Smooth muscle cell (in vitro differentiated cells): Measurements from ENCODE around the gene SRF. TPM values are rescaled to one million over a fixed set of nuclear protein-coding genes. Genes with fewer than 3 reads are reported as not detected.

Experiments
- DNase-seq: peaks from one replicate; lab custom pipeline; 2025; ENCODE audit not compliant: unreplicated experiment; lab: John Stamatoyannopoulos, UW
- H2AFZ ChIP-seq: fragments of 200-600 bp; sonication (generic); 2 replicates; pipeline ENCODE4 v1.6.0; 2016; ENCODE audit warnings: antibody characterized with exemption, low read depth, mild to moderate bottlenecking
- H3F3A ChIP-seq: fragments of 200-600 bp; sonication (generic); 2 replicates; pipeline ENCODE4 v1.6.0; 2017; ENCODE audit warnings: antibody characterized with exemption, low read depth
- H3K27ac ChIP-seq: fragments of 200-600 bp; sonication (generic); 2 replicates; pipeline ENCODE4 v1.5.1; 2016; ENCODE audit warnings: low read depth, mild to moderate bottlenecking
- H3K27me3 ChIP-seq: fragments of 200-600 bp; sonication (generic); 2 replicates; pipeline ENCODE4 v1.6.1; 2016; ENCODE audit warnings: low read depth, mild to moderate bottlenecking
- H3K36me3 ChIP-seq: fragments of 200-600 bp; sonication (generic); 2 replicates; pipeline ENCODE4 v1.5.1; 2016; ENCODE audit warnings: low read depth
- H3K4me1 ChIP-seq: fragments of 200-600 bp; sonication (generic); 2 replicates; pipeline ENCODE4 v1.5.1; 2016; ENCODE audit warnings: low read depth
- H3K4me2 ChIP-seq: fragments of 200-600 bp; sonication (generic); 2 replicates; pipeline ENCODE4 v1.6.0; 2016; ENCODE audit warnings: mild to moderate bottlenecking
- H3K4me3 ChIP-seq: fragments of 200-600 bp; sonication (generic); 2 replicates; pipeline ENCODE4 v1.5.1; 2016; ENCODE audit warnings: mild to moderate bottlenecking
- H3K79me2 ChIP-seq: fragments of 200-600 bp; sonication (generic); 2 replicates; pipeline ENCODE4 v1.6.0; 2016; ENCODE audit warnings: low read depth, mild to moderate bottlenecking
- H3K9ac ChIP-seq: fragments of 200-600 bp; sonication (generic); 2 replicates; pipeline ENCODE4 v1.6.0; 2016; ENCODE audit warnings: low read depth
- H3K9me3 ChIP-seq: fragments of 200-600 bp; sonication (generic); replicated peaks from 2 replicates; pipeline ENCODE4 v1.5.1; 2016; ENCODE audit warnings: low read depth
- H4K20me1 ChIP-seq: fragments of 200-600 bp; sonication (generic); 2 replicates; pipeline ENCODE4 v1.6.0; 2016; ENCODE audit warnings: low read depth
- whole genome bisulfite sequencing: methylation state at CpG from one replicate; pipeline ENCODE4 v1.1.7; 2016; ENCODE audit warnings: low lambda C conversion rate; 5-methylcytosine and 5-hydroxymethylcytosine counted together
- polyA plus RNA-seq: library from polyadenylated mRNA; unstranded; fragments of >200 nt; fragmentation: Nextera tagmentation; extraction: Ambion mirVana; gene quantifications from 2 replicates; pipeline ENCODE4 v1.2.1, GENCODE V29; 2016
- total RNA-seq: library from RNA; depleted of rRNA; stranded (reverse); fragments of >200 nt; gene quantifications from 2 replicates; pipeline ENCODE4 v1.2.3, GENCODE V29; 2014
- TF ChIP-seq, protein P1 (sequence below): fragments of 200-600 bp; sonication (generic); IDR thresholded peaks from 2 replicates; pipeline ENCODE4 v1.5.1; 2017; ENCODE audit warnings: borderline replicate concordance, mild to moderate bottlenecking, antibody characterized with exemption; ENCODE audit not compliant: insufficient read depth, poor library complexity, severe bottlenecking

SRF gene
- total and polyA plus RNA-seq, 2 experiments from 2014 or later = 6.8 to 22.9 TPM

DNA sequence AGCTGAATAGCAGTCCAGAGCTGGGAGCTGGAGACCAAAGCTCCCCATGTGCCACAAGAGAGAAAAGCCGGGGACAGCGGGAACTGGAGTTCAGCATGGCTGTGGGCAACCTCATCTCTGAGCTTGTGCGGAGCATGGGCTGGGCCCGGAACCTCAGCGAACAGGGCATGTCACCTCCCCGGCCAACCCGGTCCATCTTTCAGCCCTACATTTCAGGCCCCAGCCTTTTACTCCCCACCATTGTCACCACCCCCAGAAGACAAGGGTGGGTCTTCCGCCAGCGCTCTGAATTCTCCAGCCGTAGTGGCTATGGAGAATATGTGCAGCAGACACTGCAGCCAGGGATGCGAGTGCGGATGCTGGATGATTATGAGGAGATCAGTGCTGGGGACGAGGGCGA lies 14.9 kb downstream of the SRF start:
- Histone ChIP-seq H3K4me3 (no peak overlapping the region), H3K4me2 (no peak overlapping the region), H2AFZ (no peak overlapping the region), H3K27ac (no peak overlapping the region), H4K20me1 (no peaks in the 10 kb centered on the region), H3F3A (peaks cover 2% of the 10 kb centered on the region), H3K27me3 (no peaks in the 10 kb centered on the region), H3K9ac (no peak overlapping the region), H3K4me1 (peaks cover 6% of the 10 kb centered on the region), H3K9me3 (no peaks in the 10 kb centered on the region), H3K36me3 (no peaks in the 10 kb centered on the region), H3K79me2 (no peaks in the 10 kb centered on the region)
- TF ChIP-seq, protein P1, sequence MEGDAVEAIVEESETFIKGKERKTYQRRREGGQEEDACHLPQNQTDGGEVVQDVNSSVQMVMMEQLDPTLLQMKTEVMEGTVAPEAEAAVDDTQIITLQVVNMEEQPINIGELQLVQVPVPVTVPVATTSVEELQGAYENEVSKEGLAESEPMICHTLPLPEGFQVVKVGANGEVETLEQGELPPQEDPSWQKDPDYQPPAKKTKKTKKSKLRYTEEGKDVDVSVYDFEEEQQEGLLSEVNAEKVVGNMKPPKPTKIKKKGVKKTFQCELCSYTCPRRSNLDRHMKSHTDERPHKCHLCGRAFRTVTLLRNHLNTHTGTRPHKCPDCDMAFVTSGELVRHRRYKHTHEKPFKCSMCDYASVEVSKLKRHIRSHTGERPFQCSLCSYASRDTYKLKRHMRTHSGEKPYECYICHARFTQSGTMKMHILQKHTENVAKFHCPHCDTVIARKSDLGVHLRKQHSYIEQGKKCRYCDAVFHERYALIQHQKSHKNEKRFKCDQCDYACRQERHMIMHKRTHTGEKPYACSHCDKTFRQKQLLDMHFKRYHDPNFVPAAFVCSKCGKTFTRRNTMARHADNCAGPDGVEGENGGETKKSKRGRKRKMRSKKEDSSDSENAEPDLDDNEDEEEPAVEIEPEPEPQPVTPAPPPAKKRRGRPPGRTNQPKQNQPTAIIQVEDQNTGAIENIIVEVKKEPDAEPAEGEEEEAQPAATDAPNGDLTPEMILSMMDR = no peak
- DNase-seq = no peak
- WGBS = 96% methylated on average over 14 of the region's 14 CpGs

DNA sequence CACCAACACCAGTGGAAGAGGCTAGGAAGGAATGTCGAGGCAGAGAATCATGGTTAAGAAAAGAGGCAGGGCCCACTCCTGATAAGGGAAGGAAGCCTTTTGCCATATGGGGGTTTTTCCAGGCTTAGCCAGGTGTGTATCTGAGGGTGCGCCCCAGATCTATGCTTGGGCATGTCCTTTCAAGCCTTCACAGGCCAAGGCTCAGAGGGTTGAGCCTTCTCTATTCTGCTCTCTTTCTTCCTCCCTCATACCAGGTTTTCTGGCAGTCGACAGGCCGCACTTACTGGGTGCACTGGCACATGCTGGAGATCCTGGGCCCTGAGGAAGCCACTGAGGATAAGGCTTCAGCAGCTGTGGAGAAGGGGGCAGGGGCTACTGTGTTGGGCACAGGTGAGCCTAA lies 15.6 kb downstream of the SRF start:
- H3K27me3 ChIP-seq = no peaks in the 10 kb centered on the region
- H3K9ac ChIP-seq = no peak overlapping the region
- no peak overlapping the region for H3K27ac ChIP-seq
- TF ChIP-seq, protein P1 = no peak
- H3K4me1 ChIP-seq = no peaks in the 10 kb centered on the region
- no peaks in the 10 kb centered on the region for H3K79me2 ChIP-seq
- no peaks in the 10 kb centered on the region for H3K36me3 ChIP-seq
- no peaks in the 10 kb centered on the region for H4K20me1 ChIP-seq
- no peaks in the 10 kb centered on the region for H3F3A ChIP-seq
- H3K4me3 ChIP-seq = no peak overlapping the region
- H3K4me2 ChIP-seq = no peak overlapping the region
- no peaks in the 10 kb centered on the region for H3K9me3 ChIP-seq
- DNase-seq = no peak
- 95% methylated on average over 4 of the region's 4 CpGs for WGBS
- H2AFZ ChIP-seq = no peak overlapping the region

DNA sequence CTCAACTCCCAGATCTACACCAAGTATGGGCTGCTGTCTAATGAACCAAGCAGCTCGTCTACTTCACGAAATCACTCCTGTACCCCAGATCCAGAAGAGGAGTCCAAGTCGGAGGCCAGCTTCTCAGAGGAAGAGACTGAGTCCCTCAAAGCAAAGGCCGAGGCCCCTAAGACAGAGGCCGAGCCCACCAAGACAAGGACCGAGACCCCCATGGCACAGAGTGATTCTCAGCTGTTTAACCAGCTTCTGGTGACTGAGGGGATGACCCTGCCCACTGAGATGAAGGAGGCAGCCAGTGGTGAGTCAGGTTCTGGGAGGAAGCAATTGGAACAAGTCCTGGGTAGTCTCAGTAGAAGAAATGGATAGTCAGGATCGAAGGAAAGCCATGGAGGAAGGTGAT lies 16.8 kb downstream of the SRF start:
- H3K4me2 ChIP-seq = no peak overlapping the region
- no peak for DNase-seq
- TF ChIP-seq, protein P1 = no peak
- H3F3A ChIP-seq = no peaks in the 10 kb centered on the region
- H3K9me3 ChIP-seq = no peaks in the 10 kb centered on the region
- no peaks in the 10 kb centered on the region for H3K79me2 ChIP-seq
- H3K4me3 ChIP-seq = no peak overlapping the region
- H3K4me1 ChIP-seq = no peaks in the 10 kb centered on the region
- WGBS = 97% methylated on average over 7 of the region's 7 CpGs
- H3K27me3 ChIP-seq = no peaks in the 10 kb centered on the region
- H2AFZ ChIP-seq = no peak overlapping the region
- no peaks in the 10 kb centered on the region for H4K20me1 ChIP-seq
- H3K9ac ChIP-seq = no peak overlapping the region
- H3K27ac ChIP-seq = no peak overlapping the region
- no peaks in the 10 kb centered on the region for H3K36me3 ChIP-seq

DNA sequence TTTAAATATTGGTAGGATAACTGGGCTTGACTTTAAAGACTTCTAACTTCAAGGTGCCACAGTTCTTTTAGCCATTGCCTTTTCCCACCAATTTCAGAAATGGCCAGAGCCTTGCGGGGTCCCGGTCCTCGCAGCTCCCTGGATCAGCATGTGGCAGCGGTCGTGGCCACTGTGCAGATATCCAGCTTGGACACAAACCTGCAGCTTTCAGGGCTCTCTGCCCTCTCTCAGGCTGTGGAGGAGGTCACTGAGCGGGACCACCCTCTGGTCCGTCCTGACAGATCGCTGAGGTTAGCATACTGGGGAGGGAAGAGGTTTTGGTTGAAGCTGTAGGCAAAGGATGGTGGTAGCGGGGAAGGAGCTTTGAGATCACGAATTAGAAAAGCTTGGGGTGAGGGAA lies 17.4 kb downstream of the SRF start:
- no peak overlapping the region for H3K4me3 ChIP-seq
- 92% methylated on average over 10 of the region's 10 CpGs for WGBS
- no peak overlapping the region for H2AFZ ChIP-seq
- no peaks in the 10 kb centered on the region for H3K9me3 ChIP-seq
- TF ChIP-seq, protein P1 = no peak
- H3K36me3 ChIP-seq = no peaks in the 10 kb centered on the region
- H3K4me1 ChIP-seq = no peaks in the 10 kb centered on the region
- H4K20me1 ChIP-seq = no peaks in the 10 kb centered on the region
- H3K4me2 ChIP-seq = no peak overlapping the region
- no peaks in the 10 kb centered on the region for H3K79me2 ChIP-seq
- DNase-seq = no peak
- no peaks in the 10 kb centered on the region for H3K27me3 ChIP-seq
- H3K27ac ChIP-seq = no peak overlapping the region
- no peaks in the 10 kb centered on the region for H3F3A ChIP-seq
- H3K9ac ChIP-seq = no peak overlapping the region
